Fibroblast of the aortic adventitia (primary cell): ENCODE results near the gene GPR160. TPM values are rescaled to one million over a fixed set of nuclear protein-coding genes. Genes with fewer than 3 reads are reported as not detected.
A peak's percentile ranks its signal among the peaks of the same experiment; 100 is the strongest.

ENCODE experiments used
- DNase-seq: peaks from one replicate; pipeline ENCODE4 v3.0.0-alpha.2; 2010; ENCODE audit warnings: low read depth
- H3K4me3 ChIP-seq: 2 replicates; pipeline ENCODE4 v1.5.1; 2011; ENCODE audit warnings: low read depth, mild to moderate bottlenecking, control low read depth, low read length, moderate library complexity
- CTCF ChIP-seq: IDR thresholded peaks from 2 replicates; pipeline ENCODE4 v1.5.1; 2011; ENCODE audit warnings: mild to moderate bottlenecking, low read length, control low read depth, inconsistent platforms; ENCODE audit not compliant: insufficient read depth
- total RNA-seq: library from RNA; depleted of rRNA; stranded (reverse); fragments of >200 nt; gene quantifications from 2 replicates; pipeline ENCODE4 v1.2.3, GENCODE V29; 2012; ENCODE audit warnings: low replicate concordance

The GPR160 gene
- total RNA-seq, 1 donor = 0.90 TPM

- no peak overlapping the region for H3K4me3 ChIP-seq
- TF ChIP-seq CTCF = no peak
- DNase-seq = no peak
Observed at GRCh38 chr3:170043506-170043905, 5.7 kb downstream of the GPR160 start.

- DNase-seq = no peak
Observed at GRCh38 chr3:170044271-170044670, 6.5 kb downstream of the GPR160 start.

GRCh38 chr3:170044795-170045244, 7.0 kb downstream of the GPR160 start:
- no peak overlapping the region for H3K4me3 ChIP-seq
- TF ChIP-seq CTCF = no peak
- DNase-seq = no peak

More at GRCh38 chr3:170044271-170044670, 6.5 kb downstream of the GPR160 start:
- no peak for TF ChIP-seq CTCF
- H3K4me3 ChIP-seq = no peak overlapping the region

- no peak for DNase-seq
- H3K4me3 ChIP-seq = no peak overlapping the region
- no peak for TF ChIP-seq CTCF
Observed at GRCh38 chr3:170046269-170047132, 8.7 kb downstream of the GPR160 start.

GRCh38 chr3:170047133-170047404, 9.3 kb downstream of the GPR160 start:
- TF ChIP-seq CTCF = no peak
- no peak for DNase-seq
- no peak overlapping the region for H3K4me3 ChIP-seq

- peak; percentile 33 for DNase-seq
- TF ChIP-seq CTCF = no peak
Observed at GRCh38 chr3:170049146-170050000, 11.6 kb downstream of the GPR160 start.

More at GRCh38 chr3:170049146-170050000, 11.6 kb downstream of the GPR160 start:
- H3K4me3 ChIP-seq = no peak overlapping the region
